ENCODE measurements around the gene JAK2. TPM values are rescaled to one million over a fixed set of nuclear protein-coding genes. Genes with fewer than 3 reads are reported as not detected.
A peak's percentile ranks its signal among the peaks of the same experiment; 100 is the strongest.

Gene JAK2
- total and polyA plus RNA-seq, 4 donors, result 5.3 to 30.5 (median 17.1) TPM

- Histone ChIP-seq H3K4me1 (ENCODE audit: control insufficient read depth in 5 of 5, insufficient read depth in 5 of 5, low read length in 5 of 5) (peaks cover 3 to 21% (median 13%) of the 10 kb centered on the region in 5 donors), H3K4me3 (peak overlapping the region; percentile 89), H3K27ac (ENCODE audit: low read depth in 1 of 2, low read length in 1 of 2) (peak overlapping the region; percentile 93 to 99), H3K9me3 (ENCODE audit: control insufficient read depth in 4 of 4, insufficient read depth in 3 of 4, low read length in 3 of 4) (no peaks in the 10 kb centered on the region), H3K27me3 (ENCODE audit: control insufficient read depth in 3 of 3, insufficient read depth in 3 of 3, low read length in 2 of 3) (peaks cover 0 to 2% (median 0%) of the 10 kb centered on the region in 3 donors), H3K36me3 (ENCODE audit: control insufficient read depth in 4 of 4, insufficient read depth in 4 of 4, low read length in 4 of 4) (no peaks in the 10 kb centered on the region), H3K9ac (ENCODE audit: insufficient read depth in 1 of 2, low read length in 2 of 2) (peak overlapping the region; percentile 88 to 94)
- 6 to 8% methylated on average over 25 of the region's 25 CpGs for WGBS, 2 donors
- DNase-seq, result no peak
- TF ChIP-seq CTCF (IDR thresholded peaks at IDR 0.05; ENCODE audit: control extremely low read depth, extremely low read depth), result no peak
- ATAC-seq (ENCODE audit: insufficient read depth, low FRiP score), result no peak
Measured at GRCh38 chr9:4984171-4984620, 876 bp upstream of the JAK2 start.

GRCh38 chr9:4985386-4986266 lies 554 bp downstream of the JAK2 start:
- Histone ChIP-seq H3K27ac (ENCODE audit: low read depth in 1 of 2, low read length in 1 of 2) (peak overlapping the region; percentile 93 to 99), H3K4me1 (ENCODE audit: control insufficient read depth in 5 of 5, insufficient read depth in 5 of 5, low read length in 5 of 5) (peaks cover 3 to 21% (median 13%) of the 10 kb centered on the region in 5 donors), H3K4me3 (peak overlapping the region; percentile 89), H3K27me3 (ENCODE audit: control insufficient read depth in 3 of 3, insufficient read depth in 3 of 3, low read length in 2 of 3) (no peaks in the 10 kb centered on the region), H3K36me3 (ENCODE audit: control insufficient read depth in 4 of 4, insufficient read depth in 4 of 4, low read length in 4 of 4) (no peaks in the 10 kb centered on the region), H3K9ac (ENCODE audit: insufficient read depth in 1 of 2, low read length in 2 of 2) (peak overlapping the region; percentile 77 to 80), H3K9me3 (ENCODE audit: control insufficient read depth in 4 of 4, insufficient read depth in 3 of 4, low read length in 3 of 4) (no peaks in the 10 kb centered on the region)
- DNase-seq (peak; percentile 54 to 84 (median 70)), ATAC-seq (ENCODE audit: insufficient read depth, low FRiP score) (no peak)
- WGBS, 2 donors, result 0% methylated on average over 41 to 42 of the region's 42 CpGs
- TF ChIP-seq CTCF (IDR thresholded peaks at IDR 0.05; ENCODE audit: control extremely low read depth, extremely low read depth), result no peak

GRCh38 chr9:4986296-4986695 lies 1.2 kb downstream of the JAK2 start:
- DNase-seq (peak in 1 of 3 donors; percentile 39), ATAC-seq (ENCODE audit: insufficient read depth, low FRiP score) (no peak)
- Histone ChIP-seq H3K4me1 (ENCODE audit: control insufficient read depth in 5 of 5, insufficient read depth in 5 of 5, low read length in 5 of 5) (peaks cover 3 to 21% (median 13%) of the 10 kb centered on the region in 5 donors), H3K9ac (ENCODE audit: insufficient read depth in 1 of 2, low read length in 2 of 2) (peak overlapping the region in 1 of 2 donors; percentile 77), H3K9me3 (ENCODE audit: control insufficient read depth in 4 of 4, insufficient read depth in 3 of 4, low read length in 3 of 4) (no peaks in the 10 kb centered on the region), H3K27ac (ENCODE audit: low read depth in 1 of 2, low read length in 1 of 2) (peak overlapping the region; percentile 21 to 27), H3K27me3 (ENCODE audit: control insufficient read depth in 3 of 3, insufficient read depth in 3 of 3, low read length in 2 of 3) (no peaks in the 10 kb centered on the region), H3K36me3 (ENCODE audit: control insufficient read depth in 4 of 4, insufficient read depth in 4 of 4, low read length in 4 of 4) (no peaks in the 10 kb centered on the region), H3K4me3 (peak overlapping the region; percentile 25)
- no peak for TF ChIP-seq CTCF (IDR thresholded peaks at IDR 0.05; ENCODE audit: control extremely low read depth, extremely low read depth)
- 2% methylated on average over 3 of the region's 3 CpGs for WGBS, 2 donors

Measured in lung (tissue), 12 donors.